ENCODE results near the gene C5orf47. TPM values are rescaled to one million over a fixed set of nuclear protein-coding genes. Genes with fewer than 3 reads are reported as not detected.

Gene C5orf47
- total RNA-seq, 1 experiment from 2014 or later: not detected

- no TSS peak for BruUV-seq (replicated peaks)
- Histone ChIP-seq H3K27me3 (replicated peaks; ENCODE audit: insufficient read depth, low read depth, low read length, poor library complexity) (no peaks in the 10 kb centered on the region), H3K36me3 (ENCODE audit: insufficient read depth, low read length, poor library complexity, severe bottlenecking) (no peaks in the 10 kb centered on the region), H3K27ac (ENCODE audit: low read depth, low read length, poor library complexity, severe bottlenecking) (no peak overlapping the region), H3K4me1 (ENCODE audit: insufficient read depth, low read length, poor library complexity, severe bottlenecking) (no peaks in the 10 kb centered on the region), H3K9me3 (ENCODE audit: low read depth, low read length, poor library complexity, severe bottlenecking) (no peaks in the 10 kb centered on the region), H3K4me3 (ENCODE audit: low read depth, low read length, poor library complexity, severe bottlenecking) (no peak overlapping the region)
- ChIA-PET POLR2A (ENCODE audit: low non-redundant PET) (no interaction called here), CTCF (interaction anchor here (1.0 kb wide), 1 partner anchor 349 kb away, joined by 5 read pairs; the partner anchor contains the start of gene BOD1)
- TF ChIP-seq EZH2 (IDR thresholded peaks at IDR 0.05; ENCODE audit: borderline replicate concordance, low read depth, low read length, poor library complexity, severe bottlenecking) (no peak), CTCF (conservative IDR thresholded peaks at IDR 0.05; ENCODE audit: low read depth, low read length) (no peak)
- intact Hi-C loops (cut with micrococcal nuclease; ENCODE audit: unreplicated experiment): no loop called here
- no peak for DNase-seq (ENCODE audit: low spot score)
These were observed 24.5 kb upstream of the C5orf47 start for GRCh38 chr5:173964506-173964905.

- intact Hi-C loops (cut with micrococcal nuclease; ENCODE audit: unreplicated experiment): no loop called here
- TF ChIP-seq EZH2 (IDR thresholded peaks at IDR 0.05; ENCODE audit: borderline replicate concordance, low read depth, low read length, poor library complexity, severe bottlenecking) (no peak), CTCF (conservative IDR thresholded peaks at IDR 0.05; ENCODE audit: low read depth, low read length) (no peak)
- no peak overlapping the region for H3K4me3 ChIP-seq (ENCODE audit: low read depth, low read length, poor library complexity, severe bottlenecking)
These were observed 21.7 kb upstream of the C5orf47 start for GRCh38 chr5:173967241-173967640.

GRCh38 chr5:173968154-173968797, 20.7 kb upstream of the C5orf47 start:
- no peaks in the 10 kb centered on the region for H3K4me1 ChIP-seq (ENCODE audit: insufficient read depth, low read length, poor library complexity, severe bottlenecking)
- intact Hi-C loops (cut with micrococcal nuclease; ENCODE audit: unreplicated experiment): no loop called here
- BruUV-seq (replicated peaks): no TSS peak
- no peaks in the 10 kb centered on the region for H3K36me3 ChIP-seq (ENCODE audit: insufficient read depth, low read length, poor library complexity, severe bottlenecking)
- CTCF ChIA-PET: no interaction called here
- no peak overlapping the region for H3K4me3 ChIP-seq (ENCODE audit: low read depth, low read length, poor library complexity, severe bottlenecking)
- no peak for TF ChIP-seq CTCF (conservative IDR thresholded peaks at IDR 0.05; ENCODE audit: low read depth, low read length)
- TF ChIP-seq EZH2 (IDR thresholded peaks at IDR 0.05; ENCODE audit: borderline replicate concordance, low read depth, low read length, poor library complexity, severe bottlenecking): no peak
- H3K27ac ChIP-seq (ENCODE audit: low read depth, low read length, poor library complexity, severe bottlenecking): no peak overlapping the region
- POLR2A ChIA-PET (ENCODE audit: low non-redundant PET): no interaction called here
- H3K27me3 ChIP-seq (replicated peaks; ENCODE audit: insufficient read depth, low read depth, low read length, poor library complexity): no peaks in the 10 kb centered on the region
- no peak for DNase-seq (ENCODE audit: low spot score)
- H3K9me3 ChIP-seq (ENCODE audit: low read depth, low read length, poor library complexity, severe bottlenecking): no peaks in the 10 kb centered on the region

More at GRCh38 chr5:173967241-173967640, 21.7 kb upstream of the C5orf47 start:
- no peaks in the 10 kb centered on the region for H3K36me3 ChIP-seq (ENCODE audit: insufficient read depth, low read length, poor library complexity, severe bottlenecking)
- H3K4me1 ChIP-seq (ENCODE audit: insufficient read depth, low read length, poor library complexity, severe bottlenecking): no peaks in the 10 kb centered on the region
- POLR2A ChIA-PET (ENCODE audit: low non-redundant PET): no interaction called here
- no peak overlapping the region for H3K27ac ChIP-seq (ENCODE audit: low read depth, low read length, poor library complexity, severe bottlenecking)
- CTCF ChIA-PET: no interaction called here
- BruUV-seq (replicated peaks): no TSS peak
- H3K9me3 ChIP-seq (ENCODE audit: low read depth, low read length, poor library complexity, severe bottlenecking): no peaks in the 10 kb centered on the region
- no peaks in the 10 kb centered on the region for H3K27me3 ChIP-seq (replicated peaks; ENCODE audit: insufficient read depth, low read depth, low read length, poor library complexity)
- no peak for DNase-seq (ENCODE audit: low spot score)

Data from A673 (cell line).